ENCODE measurements around the gene COMT. TPM values are rescaled to one million over a fixed set of nuclear protein-coding genes. Genes with fewer than 3 reads are reported as not detected.

COMT gene
- total RNA-seq, 2 donors from 2014 or later, result 26.6 to 27.8 TPM

DNA sequence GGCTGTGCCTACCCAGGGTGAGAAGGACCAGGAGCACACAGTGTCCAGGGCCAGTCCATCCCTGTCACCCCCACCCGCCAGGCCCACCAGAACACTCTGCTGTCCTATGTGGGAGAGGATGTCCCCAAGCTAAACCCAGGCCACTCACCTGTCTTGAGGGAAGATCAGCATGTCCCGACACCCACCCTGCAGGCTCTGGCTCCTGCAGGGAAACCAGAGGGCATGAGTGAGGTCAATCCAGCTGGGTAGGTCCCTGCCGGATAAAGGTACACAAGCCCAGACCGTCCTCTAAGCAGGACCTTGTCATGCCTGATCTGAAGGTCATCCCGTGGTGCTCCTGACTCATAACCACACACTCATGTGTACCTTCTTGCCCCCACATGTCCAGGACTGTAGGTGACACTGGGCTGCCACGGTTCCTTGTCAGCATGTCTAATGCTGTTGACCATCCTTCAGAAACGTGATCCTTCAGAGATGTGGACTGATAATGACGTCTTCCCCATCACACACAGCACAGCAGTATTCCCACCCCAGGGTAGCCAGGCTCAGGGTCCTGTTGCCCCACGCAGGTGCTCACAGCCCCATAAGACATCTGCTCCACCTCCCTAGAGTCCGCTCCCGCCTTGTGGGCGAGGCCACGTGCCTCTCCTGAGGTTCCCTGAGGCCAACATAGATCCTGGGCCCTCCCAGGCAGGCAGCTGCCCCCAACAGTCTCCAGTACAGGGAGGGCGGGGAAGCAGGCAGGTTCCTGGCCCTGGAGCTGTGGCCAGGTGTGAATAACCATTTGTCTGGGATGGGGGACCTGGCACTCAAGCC is 68.9 kb downstream of the COMT start:
- H3K36me3 ChIP-seq (ENCODE audit: control insufficient read depth, insufficient read depth, low read length), result no peaks in the 10 kb centered on the region
- peaks cover 4% of the 10 kb centered on the region for H3K4me1 Mint-ChIP-seq
- H3K27me3 Mint-ChIP-seq (ENCODE audit: insufficient read depth), result peaks cover 13% of the 10 kb centered on the region
- no peak overlapping the region for H3K27ac Mint-ChIP-seq
- no peaks in the 10 kb centered on the region for H3K36me3 Mint-ChIP-seq (ENCODE audit: low read depth)
- DNase-seq, result peak; percentile 35
- H3K27ac ChIP-seq (ENCODE audit: low read depth, low read length), result no peak overlapping the region
- TF ChIP-seq, protein P1, sequence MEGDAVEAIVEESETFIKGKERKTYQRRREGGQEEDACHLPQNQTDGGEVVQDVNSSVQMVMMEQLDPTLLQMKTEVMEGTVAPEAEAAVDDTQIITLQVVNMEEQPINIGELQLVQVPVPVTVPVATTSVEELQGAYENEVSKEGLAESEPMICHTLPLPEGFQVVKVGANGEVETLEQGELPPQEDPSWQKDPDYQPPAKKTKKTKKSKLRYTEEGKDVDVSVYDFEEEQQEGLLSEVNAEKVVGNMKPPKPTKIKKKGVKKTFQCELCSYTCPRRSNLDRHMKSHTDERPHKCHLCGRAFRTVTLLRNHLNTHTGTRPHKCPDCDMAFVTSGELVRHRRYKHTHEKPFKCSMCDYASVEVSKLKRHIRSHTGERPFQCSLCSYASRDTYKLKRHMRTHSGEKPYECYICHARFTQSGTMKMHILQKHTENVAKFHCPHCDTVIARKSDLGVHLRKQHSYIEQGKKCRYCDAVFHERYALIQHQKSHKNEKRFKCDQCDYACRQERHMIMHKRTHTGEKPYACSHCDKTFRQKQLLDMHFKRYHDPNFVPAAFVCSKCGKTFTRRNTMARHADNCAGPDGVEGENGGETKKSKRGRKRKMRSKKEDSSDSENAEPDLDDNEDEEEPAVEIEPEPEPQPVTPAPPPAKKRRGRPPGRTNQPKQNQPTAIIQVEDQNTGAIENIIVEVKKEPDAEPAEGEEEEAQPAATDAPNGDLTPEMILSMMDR (conservative IDR thresholded peaks at IDR 0.05), result no peak
- no peak overlapping the region for H3K9ac ChIP-seq (ENCODE audit: extremely low read depth, low read length, poor library complexity, severe bottlenecking)
- peaks cover 2% of the 10 kb centered on the region for H3K9me3 Mint-ChIP-seq
- no peaks in the 10 kb centered on the region for H3K9me3 ChIP-seq (ENCODE audit: control insufficient read depth, low read length)
- no peak overlapping the region for H3K4me3 Mint-ChIP-seq
- 84 to 89% methylated on average over 7 to 14 of the region's 14 CpGs for WGBS, 2 experiments (ENCODE audit: insufficient coverage in 1 of 2, insufficient read length in 1 of 2)
- H3K4me3 ChIP-seq (ENCODE audit: low read length), result no peak overlapping the region
- H3K4me1 ChIP-seq (ENCODE audit: control insufficient read depth, insufficient read depth, low read length), result peaks cover 5% of the 10 kb centered on the region
- H3K27me3 ChIP-seq (ENCODE audit: control insufficient read depth, insufficient read depth, low read length, poor library complexity, severe bottlenecking), result peaks cover 12% of the 10 kb centered on the region

DNA sequence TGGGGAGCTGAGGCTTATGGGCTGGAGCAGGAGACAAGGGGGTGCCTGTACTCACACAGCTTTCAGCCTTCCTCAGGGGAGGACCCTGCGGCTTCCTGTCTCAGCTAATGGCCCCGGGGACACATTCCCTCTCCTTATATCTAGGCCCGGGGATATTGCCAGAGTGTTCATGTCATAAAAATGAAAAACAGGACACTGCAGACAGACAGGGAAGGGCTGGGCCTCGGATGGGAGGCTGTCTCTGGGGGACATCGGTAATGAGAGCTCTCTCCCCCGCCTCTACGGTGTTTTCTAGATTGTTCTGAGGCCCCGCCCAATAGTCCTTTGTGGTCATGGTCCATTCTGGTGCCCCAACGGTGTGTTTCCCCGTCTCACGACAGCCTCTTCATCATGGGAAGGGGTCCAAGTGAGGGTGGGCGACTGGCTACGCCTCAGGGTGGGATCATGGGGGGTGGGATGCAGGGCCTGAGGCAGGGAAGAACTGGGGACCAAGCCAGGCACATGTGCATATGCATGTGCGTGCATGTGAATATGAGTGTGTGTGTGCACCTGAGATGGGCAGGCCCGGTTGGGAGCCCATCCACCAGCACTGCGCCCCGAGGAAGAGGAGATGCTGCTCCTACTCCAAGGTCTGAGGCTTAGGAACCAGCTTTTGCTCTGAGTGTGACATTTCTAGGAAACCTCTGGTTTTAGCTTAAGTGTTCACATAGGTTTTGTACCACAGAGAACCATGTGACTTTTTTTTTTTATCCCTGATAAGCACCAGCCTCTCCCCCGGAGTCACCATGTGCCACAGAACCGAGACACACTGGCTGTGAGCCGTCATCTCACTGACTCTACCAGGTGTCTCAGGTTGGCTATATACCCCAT is 69.8 kb downstream of the COMT start:
- DNase-seq, result no peak
- no peak overlapping the region for H3K27ac Mint-ChIP-seq
- no peaks in the 10 kb centered on the region for H3K36me3 Mint-ChIP-seq (ENCODE audit: low read depth)
- peaks cover 4% of the 10 kb centered on the region for H3K4me1 Mint-ChIP-seq
- Histone ChIP-seq H3K36me3 (ENCODE audit: control insufficient read depth, insufficient read depth, low read length) (no peaks in the 10 kb centered on the region), H3K4me1 (ENCODE audit: control insufficient read depth, insufficient read depth, low read length) (peaks cover 5% of the 10 kb centered on the region), H3K27me3 (ENCODE audit: control insufficient read depth, insufficient read depth, low read length, poor library complexity, severe bottlenecking) (peaks cover 17% of the 10 kb centered on the region), H3K9ac (ENCODE audit: extremely low read depth, low read length, poor library complexity, severe bottlenecking) (no peak overlapping the region), H3K4me3 (ENCODE audit: low read length) (no peak overlapping the region), H3K27ac (ENCODE audit: low read depth, low read length) (no peak overlapping the region), H3K9me3 (ENCODE audit: control insufficient read depth, low read length) (no peaks in the 10 kb centered on the region)
- TF ChIP-seq, protein P1 (conservative IDR thresholded peaks at IDR 0.05), result no peak
- 90% methylated on average over 17 to 20 of the region's 20 CpGs for WGBS, 2 experiments (ENCODE audit: insufficient coverage in 1 of 2, insufficient read length in 1 of 2)
- no peak overlapping the region for H3K4me3 Mint-ChIP-seq
- no peaks in the 10 kb centered on the region for H3K9me3 Mint-ChIP-seq
- H3K27me3 Mint-ChIP-seq (ENCODE audit: insufficient read depth), result peaks cover 15% of the 10 kb centered on the region

DNA sequence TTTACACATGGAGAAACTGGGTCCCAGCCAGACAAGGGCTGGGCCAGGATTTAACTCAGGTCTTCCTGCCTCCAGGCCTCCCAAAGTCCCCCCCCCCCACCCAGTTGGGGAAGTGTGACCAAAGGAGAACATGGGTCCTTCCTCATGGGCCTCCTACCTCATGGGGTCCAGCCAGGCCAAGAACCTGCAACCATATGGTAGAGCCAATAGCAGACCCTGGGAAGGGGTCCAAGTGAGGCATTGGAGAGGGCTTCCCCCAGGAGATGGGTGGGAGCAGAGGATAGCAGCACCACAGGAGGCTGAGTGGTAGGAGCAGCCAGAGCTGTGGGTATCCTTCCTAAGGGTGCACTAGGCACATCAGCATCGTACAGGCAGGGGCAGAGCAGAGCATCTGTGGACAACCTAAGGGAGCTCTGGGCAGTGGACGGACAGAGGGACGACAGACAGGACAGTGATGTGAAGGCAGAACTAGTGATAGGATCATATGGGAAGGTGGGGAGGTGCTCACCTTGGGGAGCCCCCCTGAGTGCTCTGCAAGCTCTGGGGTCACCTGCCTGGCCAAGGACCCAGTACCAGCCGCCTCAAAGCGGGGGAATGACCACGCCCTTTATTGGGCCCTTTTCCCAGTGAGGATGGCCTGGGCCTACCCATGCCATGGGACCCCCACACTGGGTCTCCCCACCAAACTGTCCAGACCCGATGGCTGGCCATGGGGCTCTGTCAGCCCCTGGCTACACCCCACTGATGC is 70.6 kb downstream of the COMT start:
- 91 to 93% methylated on average over 5 to 7 of the region's 7 CpGs for WGBS, 2 experiments (ENCODE audit: insufficient coverage in 1 of 2, insufficient read length in 1 of 2)
- H3K4me3 Mint-ChIP-seq, result no peak overlapping the region
- H3K36me3 ChIP-seq (ENCODE audit: control insufficient read depth, insufficient read depth, low read length), result no peaks in the 10 kb centered on the region
- no peaks in the 10 kb centered on the region for H3K9me3 Mint-ChIP-seq
- no peak for DNase-seq
- no peak overlapping the region for H3K4me3 ChIP-seq (ENCODE audit: low read length)
- TF ChIP-seq, protein P1 (conservative IDR thresholded peaks at IDR 0.05), result no peak
- no peak overlapping the region for H3K9ac ChIP-seq (ENCODE audit: extremely low read depth, low read length, poor library complexity, severe bottlenecking)
- H3K27ac Mint-ChIP-seq, result no peak overlapping the region
- peaks cover 4% of the 10 kb centered on the region for H3K4me1 Mint-ChIP-seq
- peaks cover 5% of the 10 kb centered on the region for H3K4me1 ChIP-seq (ENCODE audit: control insufficient read depth, insufficient read depth, low read length)
- peaks cover 20% of the 10 kb centered on the region for H3K27me3 ChIP-seq (ENCODE audit: control insufficient read depth, insufficient read depth, low read length, poor library complexity, severe bottlenecking)
- no peaks in the 10 kb centered on the region for H3K9me3 ChIP-seq (ENCODE audit: control insufficient read depth, low read length)
- no peak overlapping the region for H3K27ac ChIP-seq (ENCODE audit: low read depth, low read length)
- no peaks in the 10 kb centered on the region for H3K36me3 Mint-ChIP-seq (ENCODE audit: low read depth)
- peaks cover 20% of the 10 kb centered on the region for H3K27me3 Mint-ChIP-seq (ENCODE audit: insufficient read depth)

All from endodermal cell (in vitro differentiated cells).